Right ventricle myocardium inferior (tissue), 1 donor: ENCODE measurements around the gene KDM2B. TPM values are rescaled to one million over a fixed set of nuclear protein-coding genes. Genes with fewer than 3 reads are reported as not detected.
"Not testable (repeated sequence)": the region's sequence is repeated elsewhere in the genome, so short reads cannot be mapped to it uniquely, and the experiment has no call there.

Experiments used
- ATAC-seq: fragments of 200-7000 bp; cut with Tn5 transposase; one replicate; pipeline ENCODE4 v1.9.1; 2020; ENCODE audit warnings: mild to moderate bottlenecking, moderate library complexity
- DNase-seq: peaks from one replicate; pipeline ENCODE4 v3.0.0; 2021; ENCODE audit errors: missing footprints
- intact Hi-C: fragments of 100-400 bp; cut with DNase I; formaldehyde crosslinking; loops from one replicate; pipeline ENCODE4 v1.11.0; 2022
- microRNA-seq: library from miRNA; unstranded; fragments of <30 nt; microRNA quantifications from one replicate; pipeline ENCODE4 v1.2.0, GENCODE V29; 2020
- total RNA-seq: library from RNA; stranded (reverse); fragmentation: NEBNext Ultra II Directional; extraction: Animal tissue kit (Norgen Biotek cat#: 25700); gene quantifications from one replicate; pipeline ENCODE4 v1.2.1, GENCODE V29; 2021
- donor health status: DM: no; HTN: yes; CAD: no; lungs with severe emphysema.

The KDM2B gene
- total RNA-seq, 1 donor from 2014 or later, result 13.1 TPM

- ATAC-seq, intact Hi-C loops, DNase-seq: not testable (repeated sequence)
These were observed 195.9 kb downstream of the KDM2B start for GRCh38 chr12:121384891-121385290.

GRCh38 chr12:121383601-121384021, 197.2 kb downstream of the KDM2B start:
- intact Hi-C loops, result no loop called here
- DNase-seq (no peak), ATAC-seq (no peak)

DNA sequence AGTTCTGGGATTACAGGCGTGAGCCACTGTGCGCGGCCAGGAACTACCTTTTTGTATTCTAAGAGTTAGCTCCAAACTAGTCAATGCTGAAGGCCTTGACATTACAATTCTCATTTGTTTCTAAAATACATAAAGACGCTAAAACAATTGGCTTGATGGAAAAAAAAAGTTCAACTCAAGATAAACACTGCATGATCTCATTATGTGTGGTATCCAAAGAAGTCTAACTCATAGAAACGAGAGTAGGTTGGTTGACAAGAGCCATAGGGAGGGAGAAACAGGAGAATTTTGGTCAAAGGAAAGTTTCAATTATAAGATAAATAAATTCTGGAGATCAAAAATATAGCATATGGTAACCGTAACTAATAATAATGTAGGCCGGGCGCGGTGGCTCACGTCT, 200.9 kb downstream of the KDM2B start:
- DNase-seq, result no peak
- no peak for ATAC-seq
- intact Hi-C loops, result no loop called here

Small RNAs within 50 kb of the gene (microRNA-seq; reads per million reads assigned to microRNA genes)
- not detected for gene MIR7107

Other genes with a start within 250 kb of the KDM2B start
- 61.8 TPM for gene ANAPC5, start 228.6 kb downstream of the KDM2B start, total RNA-seq
- gene RNF34, start 180.9 kb downstream of the KDM2B start, total RNA-seq, result 19.5 TPM
- 11.5 TPM for gene ORAI1, start 45.5 kb upstream of the KDM2B start, total RNA-seq
- gene MORN3, start 88.6 kb upstream of the KDM2B start, total RNA-seq, result 0.11 TPM
- gene TMEM120B, start 131.7 kb upstream of the KDM2B start, total RNA-seq, result 10.3 TPM
- 47.7 TPM for gene RHOF, start 212.7 kb upstream of the KDM2B start, total RNA-seq
- 8.0 TPM for gene SETD1B, start 223.0 kb upstream of the KDM2B start, total RNA-seq